OCI-LY1 (cell line): ENCODE results near the gene CALB2.

Experiments used
- H2AFZ ChIP-seq: fragments of 200-600 bp; sonication (generic), shearing (Covaris generic); 2 replicates; pipeline ENCODE4 v1.6.0; 2014; ENCODE audit warnings: antibody characterized with exemption, mild to moderate bottlenecking, low read length
- H3F3A ChIP-seq: fragments of 200-600 bp; sonication (generic), shearing (Covaris generic); 2 replicates; pipeline ENCODE4 v1.6.0; 2014; ENCODE audit warnings: mild to moderate bottlenecking, antibody characterized with exemption, low read length, moderate library complexity; ENCODE audit not compliant: insufficient read depth
- H3K27ac ChIP-seq: fragments of 200-600 bp; sonication (generic); 2 replicates; pipeline ENCODE4 v1.5.1; 2014; ENCODE audit warnings: low read length, mixed run types, mild to moderate bottlenecking, low read depth; ENCODE audit not compliant: poor library complexity, severe bottlenecking
- H3K27me3 ChIP-seq: fragments of 200-600 bp; sonication (generic); 2 replicates; pipeline ENCODE4 v1.6.0; 2014; ENCODE audit warnings: antibody characterized with exemption, mild to moderate bottlenecking, low read length, moderate library complexity; ENCODE audit not compliant: insufficient read depth
- H3K36me3 ChIP-seq: fragments of 200-600 bp; sonication (generic); 2 replicates; pipeline ENCODE4 v1.6.1; 2014; ENCODE audit warnings: mild to moderate bottlenecking, antibody characterized with exemption, low read length, moderate library complexity, mixed read lengths; ENCODE audit not compliant: insufficient read depth
- H3K4me1 ChIP-seq: fragments of 200-600 bp; sonication (generic); 2 replicates; pipeline ENCODE4 v1.5.1; 2014; ENCODE audit warnings: mild to moderate bottlenecking, low read length, moderate library complexity; ENCODE audit not compliant: insufficient read depth, severe bottlenecking
- H3K4me2 ChIP-seq: fragments of 200-600 bp; sonication (generic), shearing (Covaris generic); 2 replicates; pipeline ENCODE4 v1.6.1; 2014; ENCODE audit warnings: low read length
- H3K4me3 ChIP-seq: fragments of 200-600 bp; sonication (generic); 2 replicates; pipeline ENCODE4 v1.5.1; 2014; ENCODE audit warnings: low read length, low read depth, mild to moderate bottlenecking, mixed read lengths; ENCODE audit not compliant: poor library complexity, severe bottlenecking
- H3K79me2 ChIP-seq: fragments of 200-600 bp; shearing (Covaris generic); 2 replicates; pipeline ENCODE4 v1.6.1; 2016; ENCODE audit warnings: mixed run types, low read length, mixed read lengths; ENCODE audit not compliant: insufficient read depth
- H3K9ac ChIP-seq: fragments of 200-600 bp; sonication (generic), shearing (Covaris generic); 2 replicates; pipeline ENCODE4 v1.6.1; 2014; ENCODE audit warnings: mild to moderate bottlenecking, low read length, mixed read lengths
- H3K9me2 ChIP-seq: fragments of 200-600 bp; sonication (generic), shearing (Covaris generic); 2 replicates; pipeline ENCODE4 v1.6.1; 2014; ENCODE audit warnings: low read depth, mild to moderate bottlenecking, low read length, mixed read lengths
- H3K9me3 ChIP-seq: fragments of 200-600 bp; shearing (Covaris generic); 2 replicates; pipeline ENCODE4 v1.6.1; 2014; ENCODE audit warnings: low read length, mixed read lengths
- H4K20me1 ChIP-seq: fragments of 200-600 bp; sonication (generic), shearing (Covaris generic); 2 replicates; pipeline ENCODE4 v1.6.0; 2016; ENCODE audit warnings: mild to moderate bottlenecking, low read length; ENCODE audit not compliant: insufficient read depth
- CTCF ChIP-seq: fragments of 200-600 bp; sonication (generic), shearing (Covaris generic); IDR thresholded peaks from 2 replicates; pipeline ENCODE4 v1.5.1; 2017; ENCODE audit warnings: mild to moderate bottlenecking, antibody characterized with exemption, low read length, moderate library complexity, mixed read lengths
- EZH2 ChIP-seq: fragments of 200-600 bp; sonication (generic), shearing (Covaris generic); IDR thresholded peaks from 2 replicates; pipeline ENCODE4 v1.8.0; 2017; ENCODE audit warnings: borderline replicate concordance, mixed run types, mild to moderate bottlenecking, antibody characterized with exemption, low read length, moderate library complexity, mixed read lengths

The CALB2 gene

GRCh38 chr16:71371237-71371636, 12.7 kb downstream of the CALB2 start:
- no peak overlapping the region for H3K4me2 ChIP-seq
- no peak overlapping the region for H2AFZ ChIP-seq
- no peaks in the 10 kb centered on the region for H4K20me1 ChIP-seq
- H3K9me3 ChIP-seq, result no peaks in the 10 kb centered on the region
- no peaks in the 10 kb centered on the region; the same call in 1 of the 2 replicates for H3K27me3 ChIP-seq
- H3K4me3 ChIP-seq, result no peak overlapping the region
- no peaks in the 10 kb centered on the region for H3K4me1 ChIP-seq
- no peaks in the 10 kb centered on the region for H3K36me3 ChIP-seq
- H3F3A ChIP-seq, result no peaks in the 10 kb centered on the region
- H3K27ac ChIP-seq, result no peak overlapping the region
- no peaks in the 10 kb centered on the region for H3K79me2 ChIP-seq
- no peak for TF ChIP-seq EZH2
- TF ChIP-seq CTCF, result no peak
- no peak overlapping the region for H3K9ac ChIP-seq
- no peaks in the 10 kb centered on the region for H3K9me2 ChIP-seq

GRCh38 chr16:71373073-71373472, 14.6 kb downstream of the CALB2 start:
- H3K9me3 ChIP-seq, result no peaks in the 10 kb centered on the region
- H3F3A ChIP-seq, result no peaks in the 10 kb centered on the region
- H4K20me1 ChIP-seq, result no peaks in the 10 kb centered on the region
- no peaks in the 10 kb centered on the region for H3K79me2 ChIP-seq
- no peak overlapping the region for H3K4me2 ChIP-seq
- H2AFZ ChIP-seq, result no peak overlapping the region
- H3K36me3 ChIP-seq, result no peaks in the 10 kb centered on the region
- H3K4me1 ChIP-seq, result no peaks in the 10 kb centered on the region
- no peaks in the 10 kb centered on the region; the same call in 1 of the 2 replicates for H3K27me3 ChIP-seq
- no peak overlapping the region for H3K27ac ChIP-seq
- no peak overlapping the region for H3K9ac ChIP-seq
- TF ChIP-seq CTCF (no peak), EZH2 (no peak)
- no peaks in the 10 kb centered on the region for H3K9me2 ChIP-seq
- H3K4me3 ChIP-seq, result no peak overlapping the region

GRCh38 chr16:71376465-71377157, 18.1 kb downstream of the CALB2 start:
- Histone ChIP-seq H2AFZ (no peak overlapping the region), H4K20me1 (no peaks in the 10 kb centered on the region), H3K4me2 (no peak overlapping the region), H3K9me2 (no peaks in the 10 kb centered on the region), H3K27ac (no peak overlapping the region), H3K9ac (no peak overlapping the region), H3K27me3 (no peaks in the 10 kb centered on the region), H3K4me3 (no peak overlapping the region), H3K79me2 (no peaks in the 10 kb centered on the region), H3K4me1 (no peaks in the 10 kb centered on the region), H3K9me3 (no peaks in the 10 kb centered on the region), H3F3A (no peaks in the 10 kb centered on the region), H3K36me3 (no peaks in the 10 kb centered on the region)
- TF ChIP-seq CTCF (no peak), EZH2 (no peak)
